Neural progenitor cell (in vitro differentiated cells): ENCODE results near the gene NCOA1. TPM values are rescaled to one million over a fixed set of nuclear protein-coding genes. Genes with fewer than 3 reads are reported as not detected.

Experiments used
- DNase-seq: peaks from one replicate; pipeline ENCODE4 v3.0.0-alpha.2; 2016; ENCODE audit warnings: low spot score
- H2AFZ ChIP-seq: fragments of 200-600 bp; sonication (generic); replicated peaks from 2 replicates; pipeline ENCODE4 v1.6.1; 2016; ENCODE audit warnings: antibody characterized with exemption
- H3F3A ChIP-seq: fragments of 200-600 bp; sonication (generic); 2 replicates; pipeline ENCODE4 v1.6.1; 2016; ENCODE audit warnings: antibody characterized with exemption, low read depth
- H3K27ac ChIP-seq: fragments of 200-600 bp; sonication (generic); 2 replicates; pipeline ENCODE4 v1.5.1; 2016; ENCODE audit warnings: mild to moderate bottlenecking
- H3K27me3 ChIP-seq: fragments of 200-600 bp; sonication (generic); 2 replicates; pipeline ENCODE4 v1.6.1; 2016; ENCODE audit warnings: mild to moderate bottlenecking, moderate library complexity
- H3K36me3 ChIP-seq: fragments of 200-600 bp; sonication (generic); 2 replicates; pipeline ENCODE4 v1.5.1; 2016
- H3K4me1 ChIP-seq: fragments of 200-600 bp; sonication (generic); 2 replicates; pipeline ENCODE4 v1.6.1; 2016; ENCODE audit warnings: mixed run types
- H3K4me2 ChIP-seq: fragments of 200-600 bp; sonication (generic); 2 replicates; pipeline ENCODE4 v1.6.1; 2016
- H3K4me3 ChIP-seq: fragments of 200-600 bp; sonication (generic); 2 replicates; pipeline ENCODE4 v1.5.1; 2016
- H3K79me2 ChIP-seq: fragments of 200-600 bp; sonication (generic); 2 replicates; pipeline ENCODE4 v1.6.1; 2016; ENCODE audit warnings: low read depth
- H3K9ac ChIP-seq: fragments of 200-600 bp; sonication (generic); 2 replicates; pipeline ENCODE4 v1.6.1; 2016
- H3K9me3 ChIP-seq: fragments of 200-600 bp; sonication (generic); 2 replicates; pipeline ENCODE4 v1.5.1; 2016; ENCODE audit warnings: low read depth
- H4K20me1 ChIP-seq: fragments of 200-600 bp; sonication (generic); 2 replicates; pipeline ENCODE4 v1.6.1; 2016; ENCODE audit warnings: low read depth
- H3K27ac Mint-ChIP-seq: 3 replicates; pipeline ENCODE4 v1.8.0; 2021; ENCODE audit warnings: mixed read lengths
- H3K27me3 Mint-ChIP-seq: 2 replicates; pipeline ENCODE4 v1.8.0; 2022; ENCODE audit warnings: low read depth, mild to moderate bottlenecking, inconsistent platforms, moderate library complexity, mixed read lengths; ENCODE audit not compliant: insufficient read depth
- H3K36me3 Mint-ChIP-seq: 3 replicates; pipeline ENCODE4 v1.8.0; 2021; ENCODE audit warnings: mixed read lengths
- H3K4me1 Mint-ChIP-seq: 3 replicates; pipeline ENCODE4 v1.8.0; 2021; ENCODE audit warnings: mixed read lengths
- H3K4me3 Mint-ChIP-seq: 3 replicates; pipeline ENCODE4 v1.8.0; 2021; ENCODE audit warnings: mild to moderate bottlenecking, moderate library complexity, mixed read lengths
- H3K9me3 Mint-ChIP-seq: 3 replicates; pipeline ENCODE4 v1.8.0; 2020; ENCODE audit warnings: mixed read lengths
- EZH2 ChIP-seq: fragments of 200-600 bp; sonication (generic); IDR thresholded peaks from 2 replicates; pipeline ENCODE4 v1.6.1; 2017; ENCODE audit warnings: antibody characterized with exemption, mild to moderate bottlenecking, moderate library complexity
- EZH2phosphoT487 ChIP-seq: fragments of 200-600 bp; sonication (generic); IDR thresholded peaks from 2 replicates; pipeline ENCODE4 v1.6.1; 2017; ENCODE audit warnings: antibody characterized with exemption
- total RNA-seq: library from RNA; depleted of rRNA; stranded (reverse); fragments of >200 nt; gene quantifications from 2 replicates; pipeline ENCODE4 v1.2.3, GENCODE V29; 2015; ENCODE audit warnings: low replicate concordance
- TF ChIP-seq, protein P1 (sequence below): fragments of 200-600 bp; sonication (generic); IDR thresholded peaks from 2 replicates; pipeline ENCODE4 v1.5.1; 2017; ENCODE audit warnings: antibody characterized with exemption, mild to moderate bottlenecking

The NCOA1 gene
- total RNA-seq, 1 donor from 2014 or later = 29.3 TPM

GRCh38 chr2:24651643-24652003, 160.6 kb downstream of the NCOA1 start:
- Histone ChIP-seq H3F3A (no peaks in the 10 kb centered on the region), H4K20me1 (no peaks in the 10 kb centered on the region), H3K36me3 (no peaks in the 10 kb centered on the region), H3K27ac (no peak overlapping the region), H2AFZ (no peak overlapping the region), H3K79me2 (no peaks in the 10 kb centered on the region), H3K27me3 (no peaks in the 10 kb centered on the region), H3K9ac (no peak overlapping the region), H3K4me2 (no peak overlapping the region), H3K9me3 (no peaks in the 10 kb centered on the region), H3K4me3 (no peak overlapping the region), H3K4me1 (peaks cover 12% of the 10 kb centered on the region)
- DNase-seq = no peak
- H3K27ac Mint-ChIP-seq = no peak overlapping the region
- H3K4me1 Mint-ChIP-seq = no peaks in the 10 kb centered on the region
- TF ChIP-seq EZH2 = no peak
- no peak for TF ChIP-seq EZH2phosphoT487
- TF ChIP-seq, protein P1, sequence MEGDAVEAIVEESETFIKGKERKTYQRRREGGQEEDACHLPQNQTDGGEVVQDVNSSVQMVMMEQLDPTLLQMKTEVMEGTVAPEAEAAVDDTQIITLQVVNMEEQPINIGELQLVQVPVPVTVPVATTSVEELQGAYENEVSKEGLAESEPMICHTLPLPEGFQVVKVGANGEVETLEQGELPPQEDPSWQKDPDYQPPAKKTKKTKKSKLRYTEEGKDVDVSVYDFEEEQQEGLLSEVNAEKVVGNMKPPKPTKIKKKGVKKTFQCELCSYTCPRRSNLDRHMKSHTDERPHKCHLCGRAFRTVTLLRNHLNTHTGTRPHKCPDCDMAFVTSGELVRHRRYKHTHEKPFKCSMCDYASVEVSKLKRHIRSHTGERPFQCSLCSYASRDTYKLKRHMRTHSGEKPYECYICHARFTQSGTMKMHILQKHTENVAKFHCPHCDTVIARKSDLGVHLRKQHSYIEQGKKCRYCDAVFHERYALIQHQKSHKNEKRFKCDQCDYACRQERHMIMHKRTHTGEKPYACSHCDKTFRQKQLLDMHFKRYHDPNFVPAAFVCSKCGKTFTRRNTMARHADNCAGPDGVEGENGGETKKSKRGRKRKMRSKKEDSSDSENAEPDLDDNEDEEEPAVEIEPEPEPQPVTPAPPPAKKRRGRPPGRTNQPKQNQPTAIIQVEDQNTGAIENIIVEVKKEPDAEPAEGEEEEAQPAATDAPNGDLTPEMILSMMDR = no peak
- no peaks in the 10 kb centered on the region for H3K27me3 Mint-ChIP-seq
- no peak overlapping the region for H3K4me3 Mint-ChIP-seq
- no peaks in the 10 kb centered on the region for H3K36me3 Mint-ChIP-seq
- no peaks in the 10 kb centered on the region for H3K9me3 Mint-ChIP-seq

- Histone ChIP-seq H3K27me3 (no peaks in the 10 kb centered on the region), H3K4me2 (no peak overlapping the region), H3K79me2 (no peaks in the 10 kb centered on the region), H3K9ac (no peak overlapping the region), H3K4me3 (no peak overlapping the region), H3K9me3 (no peaks in the 10 kb centered on the region), H3K36me3 (no peaks in the 10 kb centered on the region), H3K27ac (no peak overlapping the region), H3F3A (no peaks in the 10 kb centered on the region), H2AFZ (no peak overlapping the region), H4K20me1 (no peaks in the 10 kb centered on the region), H3K4me1 (peaks cover 14% of the 10 kb centered on the region)
- Mint-ChIP-seq H3K4me1 (no peaks in the 10 kb centered on the region), H3K27ac (no peak overlapping the region), H3K36me3 (no peaks in the 10 kb centered on the region), H3K9me3 (no peaks in the 10 kb centered on the region), H3K27me3 (no peaks in the 10 kb centered on the region), H3K4me3 (no peak overlapping the region)
- TF ChIP-seq, protein P1 = no peak
- TF ChIP-seq EZH2 (no peak), EZH2phosphoT487 (no peak)
- no peak for DNase-seq
These were observed 161.5 kb downstream of the NCOA1 start for GRCh38 chr2:24652265-24653182.

- Mint-ChIP-seq H3K36me3 (no peaks in the 10 kb centered on the region), H3K4me1 (peaks cover 4% of the 10 kb centered on the region), H3K27me3 (no peaks in the 10 kb centered on the region), H3K27ac (no peak overlapping the region), H3K9me3 (no peaks in the 10 kb centered on the region), H3K4me3 (no peak overlapping the region)
- Histone ChIP-seq H3K4me2 (no peak overlapping the region), H3K27ac (no peak overlapping the region), H3K79me2 (no peaks in the 10 kb centered on the region), H2AFZ (no peak overlapping the region), H3K9me3 (no peaks in the 10 kb centered on the region), H3K36me3 (no peaks in the 10 kb centered on the region), H3K4me3 (no peak overlapping the region), H3K4me1 (peaks cover 26% of the 10 kb centered on the region), H3K9ac (no peak overlapping the region), H3K27me3 (no peaks in the 10 kb centered on the region), H3F3A (peaks cover 5% of the 10 kb centered on the region), H4K20me1 (no peaks in the 10 kb centered on the region)
- TF ChIP-seq EZH2 (no peak), EZH2phosphoT487 (no peak)
- TF ChIP-seq, protein P1 = no peak
- no peak for DNase-seq
These were observed 166.8 kb downstream of the NCOA1 start for GRCh38 chr2:24657818-24658217.
